RWPE2 (cell line): ENCODE results near the gene TKFC.

Experiments used
- ATAC-seq: fragments of 200-7000 bp; cut with Tn5 transposase; 3 replicates; pipeline ENCODE4 v1.9.1; 2021; ENCODE audit warnings: low read depth
- DNase-seq: peaks from one replicate; pipeline ENCODE4 v3.0.0-alpha.2; 2020; ENCODE audit warnings: low spot score
- H3K27ac ChIP-seq: fragments of 450-650 bp; 2 replicates; pipeline ENCODE4 v1.5.1; 2017; ENCODE audit warnings: mild to moderate bottlenecking; ENCODE audit not compliant: poor library complexity, severe bottlenecking
- H3K27me3 ChIP-seq: fragments of 250-450 bp; sonication (Bioruptor Pico); 2 replicates; pipeline ENCODE4 v1.5.1; 2021; ENCODE audit warnings: mild to moderate bottlenecking, moderate library complexity; ENCODE audit not compliant: insufficient read depth, poor library complexity, severe bottlenecking
- H3K36me3 ChIP-seq: fragments of 250-450 bp; sonication (Bioruptor Pico); 2 replicates; pipeline ENCODE4 v1.5.1; 2020; ENCODE audit warnings: low read depth, mild to moderate bottlenecking, moderate library complexity
- H3K4me1 ChIP-seq: fragments of 250-450 bp; sonication (Bioruptor Pico); 2 replicates; pipeline ENCODE4 v1.5.1; 2021; ENCODE audit warnings: mild to moderate bottlenecking, moderate library complexity; ENCODE audit not compliant: insufficient read depth, poor library complexity, severe bottlenecking
- H3K4me3 ChIP-seq: fragments of 250-450 bp; sonication (Bioruptor Pico); 2 replicates; pipeline ENCODE4 v1.5.1; 2021; ENCODE audit warnings: mild to moderate bottlenecking, moderate library complexity; ENCODE audit not compliant: severe bottlenecking
- H3K9me3 ChIP-seq: fragments of 250-450 bp; sonication (Bioruptor Pico); 2 replicates; pipeline ENCODE4 v1.5.1; 2021; ENCODE audit warnings: mild to moderate bottlenecking, moderate library complexity; ENCODE audit not compliant: severe bottlenecking
- TF ChIP-seq, protein P1 (sequence below): fragments of 450-650 bp; IDR thresholded peaks from one replicate; pipeline ENCODE4 v1.5.1; 2017; ENCODE audit warnings: mild to moderate bottlenecking, moderate library complexity; ENCODE audit not compliant: poor library complexity, severe bottlenecking

The TKFC gene

DNA sequence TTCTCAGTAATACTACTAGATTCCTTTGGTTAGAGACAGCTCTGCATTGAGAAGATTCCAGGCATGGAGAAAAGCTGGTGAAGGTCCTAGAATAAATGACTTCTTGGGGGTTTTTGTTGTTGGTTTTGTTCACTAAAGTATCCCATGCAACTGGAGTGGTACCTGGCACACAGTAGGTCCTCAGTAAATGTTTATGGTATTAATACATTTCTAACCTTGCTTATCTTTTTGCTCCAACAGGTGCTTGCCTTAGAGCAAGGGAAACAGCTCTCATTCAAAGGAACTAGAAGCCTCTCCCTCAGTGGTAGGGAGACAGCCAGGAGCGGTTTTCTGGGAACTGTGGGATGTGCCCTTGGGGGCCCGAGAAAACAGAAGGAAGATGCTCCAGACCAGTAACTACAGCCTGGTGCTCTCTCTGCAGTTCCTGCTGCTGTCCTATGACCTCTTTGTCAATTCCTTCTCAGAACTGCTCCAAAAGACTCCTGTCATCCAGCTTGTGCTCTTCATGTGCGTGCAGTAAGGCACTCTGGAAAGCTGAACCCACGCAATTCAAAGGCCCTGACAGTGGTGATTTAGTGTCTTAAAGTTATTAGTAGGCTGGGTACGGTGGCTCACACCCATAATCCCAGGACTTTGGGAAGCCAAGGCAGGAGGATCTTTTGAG lies 31.1 kb downstream of the TKFC start:
- no peak overlapping the region for H3K4me3 ChIP-seq
- ATAC-seq (no peak), DNase-seq (no peak)
- H3K4me1 ChIP-seq, result peaks cover 9% of the 10 kb centered on the region
- no peak overlapping the region for H3K27ac ChIP-seq
- TF ChIP-seq, protein P1, sequence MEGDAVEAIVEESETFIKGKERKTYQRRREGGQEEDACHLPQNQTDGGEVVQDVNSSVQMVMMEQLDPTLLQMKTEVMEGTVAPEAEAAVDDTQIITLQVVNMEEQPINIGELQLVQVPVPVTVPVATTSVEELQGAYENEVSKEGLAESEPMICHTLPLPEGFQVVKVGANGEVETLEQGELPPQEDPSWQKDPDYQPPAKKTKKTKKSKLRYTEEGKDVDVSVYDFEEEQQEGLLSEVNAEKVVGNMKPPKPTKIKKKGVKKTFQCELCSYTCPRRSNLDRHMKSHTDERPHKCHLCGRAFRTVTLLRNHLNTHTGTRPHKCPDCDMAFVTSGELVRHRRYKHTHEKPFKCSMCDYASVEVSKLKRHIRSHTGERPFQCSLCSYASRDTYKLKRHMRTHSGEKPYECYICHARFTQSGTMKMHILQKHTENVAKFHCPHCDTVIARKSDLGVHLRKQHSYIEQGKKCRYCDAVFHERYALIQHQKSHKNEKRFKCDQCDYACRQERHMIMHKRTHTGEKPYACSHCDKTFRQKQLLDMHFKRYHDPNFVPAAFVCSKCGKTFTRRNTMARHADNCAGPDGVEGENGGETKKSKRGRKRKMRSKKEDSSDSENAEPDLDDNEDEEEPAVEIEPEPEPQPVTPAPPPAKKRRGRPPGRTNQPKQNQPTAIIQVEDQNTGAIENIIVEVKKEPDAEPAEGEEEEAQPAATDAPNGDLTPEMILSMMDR, result no peak
- H3K27me3 ChIP-seq, result no peaks in the 10 kb centered on the region
- H3K9me3 ChIP-seq, result no peaks in the 10 kb centered on the region
- H3K36me3 ChIP-seq, result peaks cover 55% of the 10 kb centered on the region

DNA sequence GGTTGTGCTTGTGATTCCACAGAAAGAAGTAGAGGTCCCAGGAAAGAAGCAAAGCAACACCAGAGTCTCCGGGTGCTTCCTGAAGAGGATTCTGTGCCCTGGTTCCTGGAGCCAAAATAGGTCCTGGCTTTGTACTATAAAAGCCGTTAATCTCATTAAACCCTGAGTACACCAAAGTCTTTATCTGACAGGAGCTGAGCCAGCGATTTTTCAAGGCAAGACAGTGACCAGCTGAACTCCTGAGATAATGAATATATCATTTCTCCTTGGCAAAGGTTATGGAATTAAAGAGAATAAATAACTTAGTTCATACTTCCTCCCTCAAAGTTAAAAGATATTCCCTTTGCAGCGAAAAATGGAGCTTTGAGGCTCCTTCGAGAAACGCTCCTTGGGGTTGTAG lies 34.4 kb downstream of the TKFC start:
- H3K27ac ChIP-seq, result no peak overlapping the region

DNA sequence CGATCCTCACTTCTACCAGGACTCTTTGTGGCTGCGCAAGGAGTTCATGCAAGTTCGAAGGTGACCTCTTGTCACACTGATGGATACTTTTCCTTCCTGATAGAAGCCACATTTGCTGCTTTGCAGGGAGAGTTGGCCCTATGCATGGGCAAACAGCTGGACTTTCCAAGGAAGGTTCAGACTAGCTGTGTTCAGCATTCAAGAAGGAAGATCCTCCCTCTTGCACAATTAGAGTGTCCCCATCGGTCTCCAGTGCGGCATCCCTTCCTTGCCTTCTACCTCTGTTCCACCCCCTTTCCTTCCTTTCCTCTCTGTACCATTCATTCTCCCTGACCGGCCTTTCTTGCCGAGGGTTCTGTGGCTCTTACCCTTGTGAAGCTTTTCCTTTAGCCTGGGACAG lies 35.6 kb downstream of the TKFC start:
- peaks cover 18% of the 10 kb centered on the region for H3K4me1 ChIP-seq
- TF ChIP-seq, protein P1, result no peak
- DNase-seq (no peak), ATAC-seq (no peak)
- peaks cover 54% of the 10 kb centered on the region for H3K36me3 ChIP-seq
- no peak overlapping the region for H3K4me3 ChIP-seq
- H3K9me3 ChIP-seq, result peaks cover 8% of the 10 kb centered on the region
- no peaks in the 10 kb centered on the region for H3K27me3 ChIP-seq
- H3K27ac ChIP-seq, result peak overlapping the region; percentile 84

More for the DNA sequence above, 34.4 kb downstream of the TKFC start:
- Histone ChIP-seq H3K4me3 (no peak overlapping the region), H3K4me1 (peaks cover 18% of the 10 kb centered on the region), H3K27me3 (no peaks in the 10 kb centered on the region), H3K36me3 (peaks cover 59% of the 10 kb centered on the region), H3K9me3 (no peaks in the 10 kb centered on the region)
- TF ChIP-seq, protein P1, result no peak
- DNase-seq (no peak), ATAC-seq (no peak)

DNA sequence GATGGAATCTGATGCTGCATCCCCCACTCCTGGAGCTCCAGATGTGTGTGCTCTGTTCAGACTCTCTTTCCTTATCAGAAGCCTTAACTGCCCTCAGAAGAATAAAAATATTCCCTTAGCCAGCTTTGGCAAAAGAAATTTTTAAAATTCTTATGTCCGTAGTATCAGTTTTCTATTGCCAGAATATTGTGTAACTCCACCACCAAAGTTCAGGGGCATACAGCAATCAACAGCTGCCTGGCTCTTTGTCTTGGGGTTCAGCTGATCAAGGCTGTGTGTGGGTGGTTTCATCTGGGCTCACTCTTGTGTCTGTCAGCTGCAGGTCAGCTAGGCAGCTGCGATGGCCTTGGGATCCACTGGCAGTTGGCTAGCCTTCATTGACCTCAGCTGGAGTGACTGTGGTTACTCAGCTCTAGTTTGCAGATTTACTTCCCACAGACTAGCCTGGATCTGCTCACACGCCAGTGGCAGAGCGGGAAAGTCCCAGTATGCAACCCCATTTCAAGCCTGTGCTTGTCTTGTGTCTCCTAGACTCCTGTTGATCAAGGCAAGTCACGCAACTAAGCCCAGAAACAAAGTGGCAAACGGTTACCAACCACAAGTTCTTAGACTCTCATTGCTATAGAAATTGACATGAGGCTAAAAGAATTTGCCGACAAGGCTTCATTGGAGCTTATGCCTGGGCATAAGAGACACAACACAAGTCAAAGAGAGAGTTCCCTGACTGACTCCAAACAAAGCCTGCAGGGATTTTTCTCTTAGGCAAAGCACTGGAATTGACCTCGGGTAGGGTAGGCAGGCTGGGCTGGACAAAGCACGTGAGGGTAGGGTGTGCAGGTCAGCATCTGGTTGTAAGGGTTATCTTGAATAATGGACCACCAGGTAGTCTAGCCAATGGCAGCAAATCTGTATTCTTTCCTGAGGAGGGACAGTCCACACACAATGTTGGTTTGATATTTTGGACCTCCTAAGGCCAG lies 36.6 kb downstream of the TKFC start:
- peaks cover 48% of the 10 kb centered on the region for H3K36me3 ChIP-seq
- peaks cover 18% of the 10 kb centered on the region for H3K4me1 ChIP-seq

More for the DNA sequence above, 36.6 kb downstream of the TKFC start:
- Histone ChIP-seq H3K9me3 (peaks cover 8% of the 10 kb centered on the region), H3K27ac (peak overlapping the region; percentile 84), H3K4me3 (no peak overlapping the region), H3K27me3 (no peaks in the 10 kb centered on the region)
- DNase-seq (peak; percentile 92), ATAC-seq (peak; percentile 93)
- TF ChIP-seq, protein P1, result no peak
